Uterus (tissue), 4 donors: ENCODE measurements around the gene NYAP1. TPM values are rescaled to one million over a fixed set of nuclear protein-coding genes. Genes with fewer than 3 reads are reported as not detected.

Source experiments
- DNase-seq, 2 donors: peaks; one replicate each; pipeline ENCODE4 v3.0.0-alpha.2; 2019 to 2020
- H3K27ac ChIP-seq, 2 donors: fragments of 200-600 bp; sonication (generic); 1 replicate in 1 of 2; 2 replicates in 1 of 2; pipeline ENCODE4 v1.5.1; 2016 to 2018
- H3K27me3 ChIP-seq, 2 donors: fragments of 200-600 bp; sonication (generic); one replicate each; pipeline ENCODE4 v1.5.1; 2018 to 2019; ENCODE audit warnings: control low read depth in 1 of 2
- H3K36me3 ChIP-seq, 2 donors: fragments of 200-600 bp; sonication (generic); one replicate each; pipeline ENCODE4 v1.5.1; 2019; ENCODE audit warnings: control low read depth in 1 of 2
- H3K4me1 ChIP-seq, 2 donors: fragments of 200-600 bp; sonication (generic); one replicate each; pipeline ENCODE4 v1.5.1; 2018 to 2019; ENCODE audit warnings: control low read depth in 1 of 2
- H3K4me3 ChIP-seq, 2 donors: fragments of 200-600 bp; sonication (generic); 1 replicate in 1 of 2; 2 replicates in 1 of 2; pipeline ENCODE4 v1.5.1; 2018 to 2019; ENCODE audit warnings: mild to moderate bottlenecking in 1 of 2
- H3K9me3 ChIP-seq, 2 donors: fragments of 200-600 bp; sonication (generic); one replicate each; pipeline ENCODE4 v1.5.1; 2019; ENCODE audit warnings: control low read depth in 1 of 2
- CTCF ChIP-seq, 4 experiments: fragments of 200-600 bp in 2 of 4; fragments of 450-650 bp in 2 of 4; sonication (generic) in 2 of 4; IDR thresholded peaks; one replicate each; pipeline ENCODE4 v1.5.1; 2016 to 2019; ENCODE audit warnings: antibody characterized with exemption in 4 of 4, mild to moderate bottlenecking in 2 of 4, moderate library complexity in 1 of 4
- POLR2A ChIP-seq, 2 donors: fragments of 450-650 bp; IDR thresholded peaks; one replicate each; pipeline ENCODE4 v1.6.1; 2016; ENCODE audit warnings: antibody characterized with exemption in 2 of 2, mild to moderate bottlenecking in 1 of 2, moderate library complexity in 1 of 2
- intact Hi-C: fragments of 100-400 bp; cut with DNase I; formaldehyde crosslinking; loops from one replicate; pipeline ENCODE4 v1.15.1; 2023; ENCODE audit warnings: low total_unique reads
- total RNA-seq, 4 donors: library from RNA; depleted of rRNA in 3 of 4; stranded (reverse); fragments of >200 nt in 3 of 4; gene quantifications; one replicate each; pipeline versions ENCODE4 v1.1.0 to v1.2.4, GENCODE V29; 2014 to 2023
- donor health status: DM: yes; HTN: yes; CAD: no.

NYAP1 gene
- total RNA-seq, 4 donors from 2014 or later = 0.29 to 6.5 (median 2.4) TPM

- Histone ChIP-seq H3K27me3 (no peaks in the 10 kb centered on the region), H3K4me1 (peaks cover 15 to 24% of the 10 kb centered on the region in 2 donors), H3K27ac (peak overlapping the region; percentile 82 to 94), H3K9me3 (no peaks in the 10 kb centered on the region), H3K4me3 (peak overlapping the region; percentile 16 to 78), H3K36me3 (no peaks in the 10 kb centered on the region)
- TF ChIP-seq POLR2A (IDR thresholded peaks at IDR 0.05) (no peak), CTCF (IDR thresholded peaks at IDR 0.05) (no peak)
- intact Hi-C loops = no loop called here
- DNase-seq = peak in 1 of 2 donors; percentile 48
Observed at GRCh38 chr7:100475549-100475948, 8.2 kb upstream of the NYAP1 start.

- TF ChIP-seq POLR2A (IDR thresholded peaks at IDR 0.05) = no peak
- TF ChIP-seq CTCF (IDR thresholded peaks at IDR 0.05) = no peak
- intact Hi-C loops = no loop called here
- H3K4me1 ChIP-seq = peaks cover 15 to 24% of the 10 kb centered on the region in 2 donors
- no peaks in the 10 kb centered on the region for H3K27me3 ChIP-seq
- H3K4me3 ChIP-seq = peak overlapping the region; percentile 16 to 78
- H3K36me3 ChIP-seq = no peaks in the 10 kb centered on the region
- no peak for DNase-seq
- peak overlapping the region; percentile 82 to 94 for H3K27ac ChIP-seq
- H3K9me3 ChIP-seq = no peaks in the 10 kb centered on the region
Observed at GRCh38 chr7:100476101-100476780, 7.5 kb upstream of the NYAP1 start.

- Histone ChIP-seq H3K4me3 (peak overlapping the region; percentile 78 to 88), H3K27ac (peak overlapping the region; percentile 82 to 94), H3K27me3 (no peaks in the 10 kb centered on the region), H3K4me1 (peaks cover 15 to 24% of the 10 kb centered on the region in 2 donors), H3K36me3 (no peaks in the 10 kb centered on the region), H3K9me3 (no peaks in the 10 kb centered on the region)
- intact Hi-C loops = no loop called here
- TF ChIP-seq CTCF (IDR thresholded peaks at IDR 0.05) = peak in 2 of 4 experiments; percentile 8 to 24
- TF ChIP-seq POLR2A (IDR thresholded peaks at IDR 0.05) = no peak
- DNase-seq = peak in 1 of 2 donors; percentile 28
Observed at GRCh38 chr7:100476903-100477870, 6.5 kb upstream of the NYAP1 start.

- Histone ChIP-seq H3K9me3 (no peaks in the 10 kb centered on the region), H3K27ac (peak overlapping the region; percentile 82 to 94), H3K4me1 (peaks cover 12 to 22% of the 10 kb centered on the region in 2 donors), H3K27me3 (no peaks in the 10 kb centered on the region), H3K4me3 (peak overlapping the region; percentile 78 to 88), H3K36me3 (no peaks in the 10 kb centered on the region)
- intact Hi-C loops = no loop called here
- TF ChIP-seq POLR2A (IDR thresholded peaks at IDR 0.05) (no peak), CTCF (IDR thresholded peaks at IDR 0.05) (no peak)
- DNase-seq = peak in 1 of 2 donors; percentile 28
Observed at GRCh38 chr7:100477871-100478267, 5.9 kb upstream of the NYAP1 start.
